ENCODE results near the gene SLC6A1. TPM values are rescaled to one million over a fixed set of nuclear protein-coding genes. Genes with fewer than 3 reads are reported as not detected.

Gene SLC6A1
- under 1 TPM; 0.21 to 0.36 TPM for total RNA-seq
- long read RNA-seq = 0 reads

DNA sequence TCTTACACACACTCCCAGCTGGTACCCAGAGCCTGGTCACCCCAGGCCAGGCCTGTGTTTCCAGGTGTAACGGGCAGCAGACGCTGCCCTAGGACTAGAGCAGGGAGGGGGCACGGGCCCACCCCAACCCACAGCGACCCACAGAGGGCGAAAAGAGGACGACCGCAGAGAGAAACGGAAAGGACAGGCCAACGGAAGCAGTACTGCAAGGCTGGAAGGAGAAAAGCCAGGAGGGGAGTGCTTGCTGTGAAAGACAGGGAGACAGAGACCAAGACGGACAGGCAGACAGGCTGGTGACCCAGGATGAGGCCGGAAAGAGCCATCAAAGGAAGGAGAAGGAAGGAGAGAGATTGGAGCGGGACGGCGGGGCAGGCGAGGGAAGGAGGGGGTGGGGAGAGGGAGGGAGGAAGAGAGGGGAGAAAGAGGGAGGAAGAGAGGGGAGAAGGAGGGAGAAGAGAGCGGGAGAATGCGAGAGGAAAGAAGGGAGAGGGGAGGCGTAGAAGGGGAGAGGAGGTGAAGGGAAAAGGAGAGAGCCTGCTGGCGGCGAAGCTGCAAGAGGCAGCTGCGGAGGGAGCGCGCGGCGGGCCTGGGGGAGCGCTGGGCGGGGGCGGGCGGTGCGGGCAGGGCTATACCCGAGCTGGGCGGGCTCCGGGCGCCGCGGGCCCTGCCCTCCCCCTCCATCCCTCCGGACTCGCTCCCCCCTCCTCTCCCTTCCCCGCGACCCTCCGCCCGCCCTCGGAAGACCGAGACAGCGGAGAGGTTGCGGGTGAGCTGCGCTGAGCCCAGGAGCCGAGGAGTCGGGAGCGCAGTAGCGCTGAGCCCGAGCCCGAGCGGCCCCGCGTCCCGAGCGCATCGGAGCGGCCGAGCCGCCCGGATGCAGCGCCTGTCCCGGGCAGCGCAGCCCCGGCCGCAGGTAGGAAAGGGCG is at the start of gene SLC6A1:
Gene SLC6A1 (plus strand): TSS at position 732 of the 926 bp plus-strand sequence. CDS start 24,464 bp downstream, outside the sequence.
- no peak for ATAC-seq
- intact Hi-C loops (cut with DNase I, micrococcal nuclease) = no loop called here
- no peak for DNase-seq

DNA sequence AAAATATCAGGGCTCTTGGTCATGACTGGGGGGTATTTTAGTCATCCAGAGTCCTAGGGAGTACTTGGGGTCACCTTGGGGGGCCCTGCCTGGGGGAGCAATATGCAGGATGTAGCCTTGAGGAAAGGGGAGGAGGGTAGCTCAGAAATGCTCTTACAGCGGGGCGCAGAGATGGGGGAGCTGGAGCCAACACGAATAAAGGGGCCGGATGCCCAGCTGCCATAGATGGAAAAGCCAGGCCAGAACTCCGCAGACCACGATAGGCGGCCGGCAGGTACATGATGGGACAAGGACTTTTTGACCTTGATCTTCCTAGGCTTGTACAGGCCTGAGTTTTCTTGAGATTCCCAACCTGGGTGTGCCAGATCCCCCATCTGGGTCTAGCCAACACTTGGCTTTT is 47.7 kb upstream of the SLC6A1 start:
- ATAC-seq (no peak), DNase-seq (no peak)
- intact Hi-C loops (cut with DNase I, micrococcal nuclease) = loop anchor here (2.0 to 10.0 kb wide), 2 partner anchors 110 to 114 kb away; no protein-coding TSS in a partner anchor

DNA sequence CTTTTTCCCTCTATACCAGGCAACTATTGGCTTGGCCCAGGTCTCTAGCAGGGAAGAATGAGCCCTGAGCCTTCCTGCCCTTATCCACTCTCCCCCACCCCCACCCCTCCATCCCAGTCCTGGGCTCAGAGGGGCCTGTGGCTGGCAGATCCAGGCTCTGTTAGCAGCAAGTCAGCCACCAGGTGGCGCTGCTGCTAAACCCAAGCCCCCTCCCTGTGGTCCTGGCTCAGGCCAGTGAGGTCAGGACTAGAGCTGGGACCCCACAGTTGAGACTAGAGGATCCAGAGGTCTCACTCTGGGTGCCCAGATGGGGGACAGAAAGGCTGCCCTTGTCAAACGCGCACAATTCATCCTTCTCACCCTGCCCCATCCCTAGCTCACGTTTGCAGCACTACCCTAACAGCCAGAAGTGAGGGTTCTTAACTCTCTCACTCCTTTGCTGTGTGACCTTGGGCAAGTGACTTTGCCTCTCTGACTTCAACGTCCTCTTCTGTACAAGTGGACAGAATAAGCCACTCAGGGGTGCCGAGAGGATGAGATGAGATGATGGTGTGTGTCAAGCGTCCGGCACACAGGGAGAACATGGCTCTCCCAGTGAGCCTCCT is 46.8 kb upstream of the SLC6A1 start:
- ATAC-seq (peak; percentile 65), DNase-seq (peak in 1 of 2 donors; percentile 53)
- intact Hi-C loops (cut with DNase I, micrococcal nuclease) = loop anchor here (2.0 to 10.0 kb wide), 2 partner anchors 109 to 113 kb away; no protein-coding TSS in a partner anchor

DNA sequence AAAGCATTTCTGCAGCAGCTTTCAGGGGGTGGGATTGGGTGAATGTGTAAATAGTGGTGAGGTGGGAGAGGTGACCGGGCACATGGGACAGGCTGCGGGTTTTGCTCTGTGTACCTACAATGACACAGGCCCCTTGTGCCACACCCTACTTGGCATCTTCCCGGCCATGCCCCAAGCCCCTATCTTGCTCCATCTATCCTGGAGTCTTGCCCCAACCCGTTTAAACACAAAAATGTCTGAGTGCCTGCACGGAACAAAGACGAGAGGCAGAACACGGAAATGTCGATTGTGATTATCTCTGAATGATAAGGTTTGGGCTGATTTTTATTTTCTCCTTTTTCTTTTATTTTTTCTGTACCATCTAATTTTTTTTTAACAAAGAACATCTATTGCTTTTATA is 46.0 kb upstream of the SLC6A1 start:
- no peak for DNase-seq
- intact Hi-C loops (cut with DNase I, micrococcal nuclease) = loop anchor here in 1 of 2 donors (10.0 kb wide), 1 partner anchor 108 kb away; no protein-coding TSS in a partner anchor
- ATAC-seq = no peak

DNA sequence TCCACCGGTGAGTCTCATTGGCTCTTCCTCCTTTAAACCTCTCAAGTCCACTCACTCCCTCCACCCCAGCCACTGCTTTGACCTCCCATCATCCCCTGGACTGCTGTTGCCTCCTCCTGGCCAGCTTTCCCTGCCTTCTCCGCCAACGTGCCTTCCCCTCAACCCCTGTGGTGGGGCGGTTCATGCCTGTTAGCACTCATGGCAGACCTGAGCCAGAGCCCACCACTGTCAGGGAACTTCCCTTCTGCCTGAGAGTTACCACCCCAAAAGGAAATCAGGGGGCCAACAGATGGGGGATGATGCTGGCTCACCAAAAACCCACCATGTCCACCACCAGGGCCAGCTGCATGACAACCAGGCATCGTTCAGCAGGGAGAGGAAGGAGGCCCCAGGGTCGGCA is 44.2 kb upstream of the SLC6A1 start:
- no peak for DNase-seq
- no peak for ATAC-seq
- intact Hi-C loops (cut with DNase I, micrococcal nuclease) = loop anchor here in 1 of 2 donors (10.0 kb wide), 1 partner anchor 106 kb away; no protein-coding TSS in a partner anchor

DNA sequence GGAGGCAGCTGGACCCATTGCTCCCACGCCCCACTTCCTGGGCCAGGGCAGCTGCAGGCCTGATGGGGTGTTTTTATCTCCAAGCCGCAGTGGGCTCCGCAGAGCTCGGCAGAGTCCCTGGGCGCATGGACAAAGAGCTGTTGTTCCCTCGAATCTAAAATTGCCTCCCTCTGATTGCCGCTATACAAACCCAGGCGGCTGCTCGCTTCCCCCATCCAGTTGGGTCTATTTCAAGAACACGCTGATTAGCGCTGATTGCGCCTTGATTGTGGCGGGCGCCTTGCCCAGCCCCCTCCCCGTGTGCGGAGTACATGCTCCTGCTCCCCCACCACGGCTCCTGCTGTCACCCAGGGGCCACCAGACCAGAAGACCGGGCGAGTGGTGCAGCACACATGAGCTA is 43.4 kb upstream of the SLC6A1 start:
- DNase-seq (no peak), ATAC-seq (no peak)
- intact Hi-C loops (cut with DNase I, micrococcal nuclease) = loop anchor here in 1 of 2 donors (10.0 kb wide), 1 partner anchor 106 kb away; no protein-coding TSS in a partner anchor

DNA sequence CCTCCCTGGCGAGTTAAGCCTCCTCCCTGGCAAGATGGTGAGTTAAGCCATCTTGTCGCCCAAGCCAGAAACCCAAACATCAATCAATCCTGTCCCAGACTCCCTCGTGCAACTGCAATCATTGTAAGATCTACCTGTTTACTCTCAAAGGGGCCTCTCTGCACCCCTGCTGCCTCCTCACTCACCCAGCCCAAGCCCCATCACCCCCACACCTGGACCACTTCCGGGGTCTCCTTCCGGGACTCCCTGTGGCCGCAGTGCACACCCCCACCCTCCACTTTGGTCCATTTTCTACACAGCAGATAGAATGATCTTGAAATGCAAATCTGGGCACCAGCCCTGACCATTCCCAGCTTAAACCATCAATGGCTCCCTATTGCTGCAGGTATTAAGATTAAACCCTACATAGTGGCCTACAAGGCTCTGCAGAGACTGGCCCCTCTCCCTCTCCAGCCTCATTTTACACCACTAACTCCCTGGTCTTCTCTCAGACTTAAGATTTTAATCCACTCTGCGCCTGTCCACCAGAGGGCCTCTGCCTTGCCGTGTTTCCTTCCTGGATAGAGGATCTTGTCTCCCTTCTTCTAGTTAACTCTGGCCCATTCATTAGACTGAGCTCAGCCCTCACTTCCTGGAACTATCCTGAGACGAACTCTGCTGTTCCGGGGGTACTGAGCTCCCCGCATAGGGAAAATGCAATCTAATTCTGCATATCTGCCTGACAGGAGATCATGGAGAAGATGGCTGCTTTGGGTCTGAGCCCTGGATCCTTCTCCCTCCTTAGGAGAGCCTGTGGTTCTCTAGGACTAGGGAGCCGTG is 41.9 kb upstream of the SLC6A1 start:
- ATAC-seq (peak; percentile 60), DNase-seq (peak in 1 of 2 donors; percentile 31)
- intact Hi-C loops (cut with DNase I, micrococcal nuclease) = no loop called here

DNA sequence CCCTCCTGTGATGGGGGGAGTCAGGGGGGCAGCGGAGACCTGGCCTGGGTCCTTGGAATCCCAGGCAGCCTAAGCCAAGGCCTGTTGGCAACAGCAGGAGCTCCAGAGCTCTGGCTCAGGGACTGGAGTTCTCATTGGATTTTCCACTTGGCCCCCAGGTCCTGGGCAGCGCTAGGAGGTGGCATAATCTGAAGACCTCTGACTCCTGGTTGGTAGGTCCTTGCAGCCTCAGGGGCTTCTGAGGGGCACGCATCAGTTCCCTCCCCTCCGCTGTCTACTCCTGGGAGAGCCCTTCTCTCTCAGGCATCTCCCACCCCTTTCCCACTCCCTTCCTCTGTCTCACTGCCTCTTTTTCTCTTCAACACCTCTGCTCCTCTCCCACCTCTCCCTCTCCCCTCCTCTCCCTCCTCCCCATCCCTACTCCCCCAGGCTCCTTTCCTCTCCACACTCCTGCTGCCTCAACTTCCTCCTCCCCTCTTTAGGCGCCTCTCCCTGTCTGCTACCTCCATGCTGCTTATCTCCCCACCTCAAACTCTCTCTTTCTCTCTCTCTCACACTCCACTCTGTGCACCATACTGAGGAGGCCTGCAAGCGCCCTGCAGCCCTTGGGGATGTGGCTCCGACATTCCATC is 41.1 kb upstream of the SLC6A1 start:
- no peak for ATAC-seq

DNA sequence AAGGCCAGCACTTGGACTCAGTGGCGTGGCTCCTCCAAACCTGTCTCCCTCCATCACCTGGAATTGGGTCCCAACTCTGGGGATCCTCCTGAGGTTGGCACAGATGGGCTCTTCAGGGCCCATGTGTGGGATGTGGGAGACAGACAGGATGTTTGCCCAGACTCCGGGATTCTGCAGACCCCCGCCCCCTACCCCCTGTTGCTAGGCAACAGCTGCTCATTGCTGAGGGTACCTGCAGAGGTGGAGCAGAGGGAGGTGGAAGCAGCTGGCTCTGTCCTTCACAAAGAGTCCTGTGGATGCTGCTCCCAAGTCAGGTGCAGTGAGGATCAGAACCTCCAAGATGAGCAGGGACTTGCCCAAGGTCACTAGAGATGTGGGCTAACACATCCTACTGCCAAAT is 40.0 kb upstream of the SLC6A1 start:
- intact Hi-C loops (cut with DNase I, micrococcal nuclease) = no loop called here
- ATAC-seq (no peak), DNase-seq (no peak)

More for the DNA sequence above, 41.1 kb upstream of the SLC6A1 start:
- intact Hi-C loops (cut with DNase I, micrococcal nuclease) = no loop called here
- no peak for DNase-seq

DNA sequence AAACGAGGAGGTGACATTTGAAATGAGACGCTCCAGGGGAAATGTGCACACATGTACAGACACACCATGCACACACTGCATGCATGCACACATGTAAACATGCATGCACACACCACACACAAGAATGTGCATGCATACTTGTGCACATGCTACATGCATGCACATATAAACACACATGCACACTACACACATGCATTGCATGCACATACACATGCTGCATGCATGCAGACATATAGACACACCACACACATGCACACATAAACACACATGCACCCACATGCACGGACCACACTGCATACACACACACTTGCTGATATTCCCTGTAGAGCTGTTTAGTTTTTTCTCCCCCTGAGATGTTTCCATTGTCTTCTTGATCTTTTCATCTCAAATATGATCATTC is 37.8 kb upstream of the SLC6A1 start:
- intact Hi-C loops (cut with DNase I, micrococcal nuclease) = no loop called here
- DNase-seq = no peak
- no peak for ATAC-seq

DNA sequence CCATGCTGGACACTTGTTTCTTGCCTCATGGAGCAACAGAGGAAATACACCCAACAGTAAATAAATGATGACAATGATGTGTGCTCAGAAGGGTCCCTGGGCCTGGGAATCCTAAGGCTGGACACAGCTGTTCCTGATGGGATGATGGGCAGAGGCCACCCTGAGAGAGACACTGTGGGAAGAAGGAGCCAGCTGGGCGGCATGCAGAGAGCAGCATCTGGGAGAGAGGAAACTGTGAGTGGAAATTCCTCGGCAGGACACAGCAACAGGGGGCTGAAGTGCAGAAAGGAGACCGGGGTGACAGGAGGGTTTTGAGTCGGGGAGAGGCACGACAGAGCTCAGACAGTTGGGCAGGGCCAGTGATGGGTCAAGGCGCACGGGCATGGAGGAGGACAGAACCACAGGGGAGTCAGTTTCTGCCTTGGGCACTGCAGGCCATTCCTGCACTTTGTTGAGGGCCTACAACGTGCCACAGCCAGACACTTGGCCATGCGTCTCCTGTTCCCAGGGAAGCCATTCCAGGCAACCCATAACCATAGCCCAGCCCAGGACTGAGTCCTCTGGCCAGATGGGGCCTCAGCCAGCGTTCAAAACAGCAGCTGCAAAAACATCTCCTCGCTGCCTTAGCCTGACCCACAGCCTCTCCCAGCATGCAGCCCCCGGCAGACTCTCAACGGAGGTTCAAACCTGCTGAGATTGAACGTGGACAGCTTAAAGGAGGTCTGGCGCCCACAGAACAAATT is 36.7 kb upstream of the SLC6A1 start:
- intact Hi-C loops (cut with DNase I, micrococcal nuclease) = no loop called here
- ATAC-seq (no peak), DNase-seq (no peak)

DNA sequence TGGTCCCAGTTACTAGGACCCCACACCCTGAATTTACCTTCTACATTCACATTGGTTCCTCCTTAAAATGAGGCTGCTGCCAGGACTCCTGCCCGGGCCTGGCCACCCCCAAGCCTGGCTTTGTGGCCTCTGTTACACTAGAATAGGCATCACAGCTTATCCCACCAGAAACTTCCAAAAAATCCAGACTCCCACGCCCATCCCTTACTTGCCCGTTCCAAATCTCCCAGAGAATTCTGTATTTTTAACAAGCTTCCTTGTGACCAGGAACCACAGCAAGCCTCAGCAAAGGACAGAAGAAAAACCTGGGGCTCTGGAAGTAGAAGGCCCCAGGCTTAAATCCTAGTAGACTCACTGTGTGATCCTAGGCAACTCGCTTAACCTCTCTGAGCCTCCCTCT is 36.0 kb upstream of the SLC6A1 start:
- no peak for ATAC-seq
- DNase-seq = no peak

DNA sequence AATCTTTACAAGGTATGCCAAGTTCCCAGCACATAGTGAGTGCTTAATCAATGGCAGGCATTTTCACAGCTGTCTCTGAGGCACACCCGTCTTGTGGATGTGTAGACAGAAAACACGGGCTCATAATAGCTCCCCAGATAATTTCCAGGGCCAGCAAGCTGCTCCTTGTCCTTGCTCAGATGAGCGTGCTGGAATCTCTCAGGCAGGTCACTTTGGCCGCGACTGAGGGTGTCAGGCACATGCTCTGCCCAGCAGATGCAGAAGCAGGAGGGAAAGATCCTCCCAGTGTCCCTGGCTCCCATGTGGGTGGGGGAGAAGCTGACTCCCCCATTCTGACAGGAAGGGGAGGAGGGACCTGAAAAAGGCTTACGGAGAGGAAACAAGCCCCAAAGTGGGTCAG is 35.6 kb upstream of the SLC6A1 start:
- intact Hi-C loops (cut with DNase I, micrococcal nuclease) = no loop called here
- no peak for ATAC-seq

More for the DNA sequence above, 36.0 kb upstream of the SLC6A1 start:
- intact Hi-C loops (cut with DNase I, micrococcal nuclease) = no loop called here

DNA sequence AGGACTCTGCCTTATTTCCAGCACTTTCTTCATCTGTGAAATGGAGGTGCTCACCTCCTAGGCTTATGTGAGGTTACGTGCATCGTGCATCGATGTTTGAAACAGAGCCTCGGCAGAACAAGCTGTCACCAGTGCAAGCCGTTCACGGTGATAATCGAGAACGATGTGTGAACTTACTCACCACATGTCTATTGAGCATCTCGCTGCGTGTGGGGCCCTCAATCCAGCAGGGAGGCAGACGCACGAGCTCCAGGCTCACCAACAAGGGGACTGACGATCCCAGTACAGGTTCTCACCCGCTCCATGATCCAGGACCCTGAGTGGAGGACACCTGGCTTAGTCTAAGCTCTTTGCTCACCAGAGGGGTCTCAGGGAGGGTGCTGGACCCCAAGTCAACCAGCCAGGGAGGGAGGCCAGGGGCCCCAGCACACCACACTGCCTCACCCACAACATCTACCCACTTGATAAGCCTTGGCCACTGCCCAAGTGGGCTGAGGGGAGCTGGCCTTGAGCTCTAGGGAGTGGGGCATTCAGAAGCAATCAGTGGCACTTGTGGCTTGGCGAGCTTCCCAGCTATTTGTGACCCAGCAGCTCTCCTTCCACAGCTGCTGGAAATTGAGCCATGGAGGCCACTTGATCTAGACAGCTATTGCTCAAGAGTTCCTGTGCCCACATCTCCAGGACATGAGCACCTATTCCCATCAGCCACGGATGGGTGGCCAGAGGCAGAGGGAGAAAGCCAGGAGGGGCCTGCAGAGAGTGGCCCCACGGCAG is 34.4 kb upstream of the SLC6A1 start:
- DNase-seq (peak; percentile 34 to 64), ATAC-seq (peak; percentile 90)
- intact Hi-C loops (cut with DNase I, micrococcal nuclease) = no loop called here

More for the DNA sequence above, 35.6 kb upstream of the SLC6A1 start:
- DNase-seq = no peak

DNA sequence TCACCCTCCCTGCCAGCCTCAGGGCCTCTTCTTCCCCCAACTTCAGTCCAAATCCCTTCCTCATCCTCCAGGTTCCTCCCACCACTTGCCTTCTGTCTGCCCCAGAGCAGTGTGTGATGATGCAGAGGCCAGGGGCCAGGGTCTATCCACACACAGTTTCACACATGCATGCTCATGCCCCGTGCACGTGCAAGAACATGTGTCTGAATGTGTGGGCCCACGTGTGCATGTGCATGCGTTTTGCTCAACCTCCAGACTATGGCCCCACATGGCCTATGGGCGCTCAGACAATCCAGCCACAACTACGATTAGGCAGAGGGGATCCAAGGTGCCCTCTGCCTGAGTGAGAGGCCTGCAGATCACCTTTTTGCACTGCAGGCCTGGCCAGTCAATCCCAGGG is 32.3 kb upstream of the SLC6A1 start:
- ATAC-seq = no peak
- intact Hi-C loops (cut with DNase I, micrococcal nuclease) = no loop called here
- no peak for DNase-seq

DNA sequence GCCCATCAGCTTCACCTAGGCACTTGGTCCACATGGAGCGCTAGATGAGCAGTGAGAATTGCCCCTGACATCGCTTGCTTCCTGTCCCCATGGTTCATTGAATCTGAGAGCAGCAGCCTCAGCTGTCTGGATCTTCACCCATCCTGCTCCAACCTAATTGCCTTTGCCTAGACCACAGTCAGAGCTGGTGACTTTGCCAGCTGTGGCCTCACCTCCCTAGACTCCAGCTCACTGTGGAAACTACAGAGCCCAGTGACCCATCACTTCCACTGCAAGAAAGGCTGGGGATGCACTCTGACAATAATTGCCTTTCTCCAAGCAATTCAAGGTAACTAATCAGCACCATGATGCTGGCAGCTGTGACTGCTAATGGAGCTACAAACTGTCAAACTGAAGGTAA is 30.6 kb upstream of the SLC6A1 start:
- no peak for ATAC-seq
- no peak for DNase-seq
- intact Hi-C loops (cut with DNase I, micrococcal nuclease) = no loop called here

DNA sequence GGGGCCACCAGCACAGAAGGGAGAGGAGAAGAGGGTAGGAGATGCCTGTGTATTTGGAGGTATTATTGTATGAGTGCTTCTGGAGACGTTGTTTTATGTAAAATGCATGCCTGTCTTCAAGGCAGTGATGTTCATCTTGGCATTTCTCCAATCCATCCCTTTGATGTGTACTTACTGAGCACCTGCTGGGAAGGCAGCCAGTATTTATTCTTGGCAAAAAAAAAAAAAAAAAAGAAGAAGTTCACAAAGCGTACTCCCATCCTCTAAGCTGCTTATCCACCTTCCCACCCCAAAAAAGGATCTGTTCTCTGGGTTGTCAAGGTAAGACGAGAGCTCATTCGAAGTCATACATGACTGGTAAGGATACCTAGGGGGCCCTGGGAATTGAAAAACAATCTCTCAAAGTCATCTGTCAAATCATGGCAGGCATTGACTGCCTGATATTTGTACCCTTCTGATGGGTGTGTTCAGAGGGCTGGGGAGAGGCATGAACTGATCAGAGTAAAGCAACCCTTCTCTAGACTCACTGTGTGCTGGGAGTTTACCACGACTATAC is 30.0 kb upstream of the SLC6A1 start:
- DNase-seq (no peak), ATAC-seq (peak; percentile 34)
- intact Hi-C loops (cut with DNase I, micrococcal nuclease) = no loop called here

All from left colon (tissue), 2 donors.